SU-DHL-6 (cell line): ENCODE data around the gene WASHC1.
"Not testable (repeated sequence)": the region's sequence is repeated elsewhere in the genome, so short reads cannot be mapped to it uniquely, and the experiment has no call there.

Experiments used
- H2AFZ ChIP-seq: fragments of 200-600 bp; sonication (generic); 2 replicates; pipeline ENCODE4 v1.6.1; 2014; ENCODE audit warnings: low read depth, mild to moderate bottlenecking, moderate library complexity, mixed read lengths, antibody characterized with exemption, low read length; ENCODE audit not compliant: severe bottlenecking
- H3F3A ChIP-seq: fragments of 200-600 bp; shearing (Covaris generic); 2 replicates; pipeline ENCODE4 v1.6.0; 2016; ENCODE audit warnings: antibody characterized with exemption, mild to moderate bottlenecking; ENCODE audit not compliant: insufficient read depth
- H3K27ac ChIP-seq: fragments of 200-600 bp; sonication (generic); 2 replicates; pipeline ENCODE4 v1.5.1; 2016; ENCODE audit warnings: low read depth, mild to moderate bottlenecking, low read length, moderate library complexity, mixed read lengths
- H3K27me3 ChIP-seq: fragments of 200-600 bp; sonication (generic), shearing (Covaris generic); 2 replicates; pipeline ENCODE4 v1.6.0; 2014; ENCODE audit warnings: mild to moderate bottlenecking, low read length
- H3K36me3 ChIP-seq: fragments of 200-600 bp; sonication (generic); 2 replicates; pipeline ENCODE4 v1.6.1; 2014; ENCODE audit warnings: mild to moderate bottlenecking, low read length, mixed read lengths
- H3K4me2 ChIP-seq: fragments of 300-600, 200-600 bp; shearing (Covaris generic), sonication (generic); 2 replicates; pipeline ENCODE4 v1.6.0; 2014; ENCODE audit warnings: low read length, low read depth, mild to moderate bottlenecking; ENCODE audit not compliant: poor library complexity, severe bottlenecking
- H3K4me3 ChIP-seq: fragments of 200-600 bp; sonication (generic); 2 replicates; pipeline ENCODE4 v1.5.1; 2014; ENCODE audit warnings: antibody characterized with exemption, low read length, mild to moderate bottlenecking, mixed read lengths; ENCODE audit not compliant: insufficient read depth, poor library complexity, severe bottlenecking
- H3K79me2 ChIP-seq: fragments of 200-600 bp; sonication (generic); 2 replicates; pipeline ENCODE4 v1.6.1; 2014; ENCODE audit warnings: mild to moderate bottlenecking, low read length, moderate library complexity; ENCODE audit not compliant: insufficient read depth
- H3K9ac ChIP-seq: fragments of 200-600 bp; sonication (generic); 2 replicates; pipeline ENCODE4 v1.7.0; 2014; ENCODE audit warnings: mild to moderate bottlenecking, low read length
- H3K9me2 ChIP-seq: fragments of 200-600 bp; sonication (generic); replicated peaks from 2 replicates; pipeline ENCODE4 v1.6.1; 2014; ENCODE audit warnings: low read length; ENCODE audit not compliant: insufficient read depth
- H3K9me3 ChIP-seq: fragments of 200-600 bp; sonication (generic); 2 replicates; pipeline ENCODE4 v1.6.1; 2014; ENCODE audit warnings: low read length, mixed read lengths; ENCODE audit not compliant: insufficient read depth
- H4K20me1 ChIP-seq: fragments of 200-600 bp; sonication (generic); 2 replicates; pipeline ENCODE4 v1.6.1; 2014; ENCODE audit warnings: low read depth, mild to moderate bottlenecking, antibody characterized with exemption, low read length, moderate library complexity, mixed read lengths

Gene WASHC1, protein sequence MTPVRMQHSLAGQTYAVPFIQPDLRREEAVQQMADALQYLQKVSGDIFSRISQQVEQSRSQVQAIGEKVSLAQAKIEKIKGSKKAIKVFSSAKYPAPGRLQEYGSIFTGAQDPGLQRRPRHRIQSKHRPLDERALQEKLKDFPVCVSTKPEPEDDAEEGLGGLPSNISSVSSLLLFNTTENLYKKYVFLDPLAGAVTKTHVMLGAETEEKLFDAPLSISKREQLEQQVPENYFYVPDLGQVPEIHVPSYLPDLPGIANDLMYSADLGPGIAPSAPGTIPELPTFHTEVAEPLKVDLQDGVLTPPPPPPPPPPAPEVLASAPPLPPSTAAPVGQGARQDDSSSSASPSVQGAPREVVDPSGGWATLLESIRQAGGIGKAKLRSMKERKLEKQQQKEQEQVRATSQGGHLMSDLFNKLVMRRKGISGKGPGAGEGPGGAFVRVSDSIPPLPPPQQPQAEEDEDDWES

DNA sequence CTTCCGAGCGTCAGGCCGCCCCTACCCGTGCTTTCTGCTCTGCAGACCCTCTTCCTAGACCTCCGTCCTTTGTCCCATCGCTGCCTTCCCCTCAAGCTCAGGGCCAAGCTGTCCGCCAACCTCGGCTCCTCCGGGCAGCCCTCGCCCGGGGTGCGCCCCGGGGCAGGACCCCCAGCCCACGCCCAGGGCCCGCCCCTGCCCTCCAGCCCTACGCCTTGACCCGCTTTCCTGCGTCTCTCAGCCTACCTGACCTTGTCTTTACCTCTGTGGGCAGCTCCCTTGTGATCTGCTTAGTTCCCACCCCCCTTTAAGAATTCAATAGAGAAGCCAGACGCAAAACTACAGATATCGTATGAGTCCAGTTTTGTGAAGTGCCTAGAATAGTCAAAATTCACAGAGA, at the start of gene WASHC1:
Gene WASHC1, minus strand, starts transcription at position 101 of the 400 bp plus-strand sequence. CDS start 4,457 bp downstream, outside the sequence.
- H3K9me2 ChIP-seq, H3K9me3 ChIP-seq, H3F3A ChIP-seq, H3K27ac ChIP-seq, H2AFZ ChIP-seq, H3K4me2 ChIP-seq, H3K79me2 ChIP-seq, H4K20me1 ChIP-seq, H3K36me3 ChIP-seq, H3K4me3 ChIP-seq, H3K27me3 ChIP-seq: not testable (repeated sequence)
- 0 out of 2 replicates have a peak within 1 kb of the TSS, but pooled peaks have one; percentile 16 for H3K9ac ChIP-seq

DNA sequence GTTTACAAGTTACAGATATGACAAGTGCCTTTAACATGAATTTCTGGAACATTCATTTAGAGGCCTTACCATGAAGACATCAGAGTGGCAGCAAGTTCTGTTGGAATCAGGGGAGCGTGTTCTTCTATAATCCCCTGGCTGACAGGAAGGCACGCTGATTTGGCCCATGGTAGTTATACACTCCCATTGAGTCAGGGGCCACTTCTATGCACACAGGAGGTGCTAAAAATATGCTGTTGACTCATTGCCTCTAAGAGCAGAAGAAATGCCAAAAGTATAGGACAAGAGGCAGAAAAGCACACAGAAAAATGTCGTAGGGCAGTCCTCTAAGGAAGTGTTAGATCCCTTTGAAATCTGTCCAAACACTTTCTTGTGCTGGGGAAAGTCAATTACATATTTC, 49.1 kb upstream of the WASHC1 start:
- not testable (repeated sequence) for H3K4me3 ChIP-seq, H3F3A ChIP-seq, H4K20me1 ChIP-seq, H3K9me3 ChIP-seq, H3K79me2 ChIP-seq, H3K27me3 ChIP-seq, H3K27ac ChIP-seq, H3K4me2 ChIP-seq, H3K36me3 ChIP-seq, H2AFZ ChIP-seq, H3K9ac ChIP-seq, H3K9me2 ChIP-seq

DNA sequence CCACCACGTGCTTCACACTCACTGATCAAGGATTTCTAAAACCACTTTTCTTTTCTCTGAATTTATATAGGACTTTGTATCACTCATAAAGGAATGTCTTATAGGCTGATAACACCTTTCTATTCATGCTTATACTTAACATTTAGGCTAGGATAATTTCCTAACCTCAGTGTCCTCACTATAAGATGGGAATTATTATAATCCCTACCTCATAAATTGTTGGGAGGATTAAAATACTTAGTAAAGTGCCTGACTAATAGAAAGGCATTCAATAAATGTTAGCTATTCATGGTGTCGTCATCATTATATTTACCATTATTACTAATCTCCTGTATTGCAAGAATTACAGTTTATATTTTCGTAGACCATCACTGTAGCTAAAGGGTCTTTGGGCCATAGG, 47.1 kb upstream of the WASHC1 start:
- H3K36me3 ChIP-seq, H3K9me3 ChIP-seq, H4K20me1 ChIP-seq, H3K9me2 ChIP-seq, H2AFZ ChIP-seq, H3F3A ChIP-seq, H3K27me3 ChIP-seq, H3K4me3 ChIP-seq, H3K9ac ChIP-seq, H3K4me2 ChIP-seq, H3K27ac ChIP-seq, H3K79me2 ChIP-seq: not testable (repeated sequence)

- H3K4me3 ChIP-seq, H3K9me2 ChIP-seq, H3K9me3 ChIP-seq, H3F3A ChIP-seq, H4K20me1 ChIP-seq, H3K9ac ChIP-seq, H3K4me2 ChIP-seq, H3K27me3 ChIP-seq, H3K27ac ChIP-seq, H2AFZ ChIP-seq, H3K36me3 ChIP-seq, H3K79me2 ChIP-seq: not testable (repeated sequence)
Observed at GRCh38 chr9:73900-74525, 44.8 kb upstream of the WASHC1 start.

DNA sequence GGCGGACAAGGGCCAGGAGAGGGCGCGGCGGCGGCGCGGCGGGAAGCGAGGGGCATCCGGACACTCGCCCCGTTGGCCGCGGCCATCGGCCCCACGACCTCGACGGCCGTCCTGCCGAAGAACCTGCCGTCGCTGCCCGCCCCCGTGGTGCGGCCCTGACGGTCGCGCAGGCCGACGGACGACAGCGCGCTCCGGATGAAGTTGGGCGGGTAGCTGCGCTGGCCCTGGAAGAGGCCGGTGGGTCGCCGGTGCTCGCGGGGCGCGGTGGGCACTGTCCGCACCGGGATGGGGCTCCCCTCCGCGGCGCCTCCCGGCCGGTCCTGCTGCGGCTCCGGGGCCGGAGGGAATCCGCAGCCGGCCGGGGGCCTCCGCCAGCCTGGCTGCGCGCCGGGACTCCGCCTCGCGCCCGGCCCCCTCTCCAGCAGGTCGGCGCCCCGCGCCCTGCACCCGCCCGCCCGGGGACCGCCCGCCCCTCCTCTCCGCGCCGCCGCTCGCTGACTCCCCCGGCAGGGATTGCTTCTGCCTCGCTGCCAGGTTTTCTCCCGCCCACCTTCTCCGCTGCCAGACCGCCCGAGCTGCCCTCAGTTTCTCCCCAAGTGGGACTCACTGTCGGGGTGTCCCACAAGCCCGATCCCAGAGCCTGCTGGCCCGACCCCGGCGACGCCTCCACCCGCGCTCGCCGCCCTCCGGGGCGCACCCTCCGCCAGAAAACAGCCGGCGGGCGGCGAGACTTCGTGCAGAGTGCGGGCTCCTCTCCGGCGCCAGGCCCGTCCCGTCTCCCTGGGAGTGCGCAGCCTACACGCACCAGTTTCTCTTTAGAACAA, 44.0 kb upstream of the WASHC1 start:
- not testable (repeated sequence) for H3K4me2 ChIP-seq, H3K27ac ChIP-seq, H3K9me3 ChIP-seq, H4K20me1 ChIP-seq, H3F3A ChIP-seq, H3K4me3 ChIP-seq, H3K9ac ChIP-seq, H3K27me3 ChIP-seq, H3K79me2 ChIP-seq, H2AFZ ChIP-seq, H3K36me3 ChIP-seq, H3K9me2 ChIP-seq

- not testable (repeated sequence) for H3K9me2 ChIP-seq, H4K20me1 ChIP-seq, H3K9me3 ChIP-seq, H3K36me3 ChIP-seq, H3K9ac ChIP-seq, H3K27me3 ChIP-seq, H3K4me2 ChIP-seq, H3F3A ChIP-seq, H2AFZ ChIP-seq, H3K4me3 ChIP-seq, H3K27ac ChIP-seq, H3K79me2 ChIP-seq
Observed at GRCh38 chr9:63031-63629, 33.9 kb upstream of the WASHC1 start.

GRCh38 chr9:52678-53077, 23.4 kb upstream of the WASHC1 start:
- not testable (repeated sequence) for H3K27me3 ChIP-seq, H3K9me2 ChIP-seq, H3K9me3 ChIP-seq, H2AFZ ChIP-seq, H3K27ac ChIP-seq, H3K36me3 ChIP-seq, H4K20me1 ChIP-seq, H3K9ac ChIP-seq, H3K4me3 ChIP-seq, H3K79me2 ChIP-seq, H3K4me2 ChIP-seq, H3F3A ChIP-seq
